H9 (cell line): ENCODE measurements around the gene BRI3BP. TPM values are rescaled to one million over a fixed set of nuclear protein-coding genes. Genes with fewer than 3 reads are reported as not detected.

Experiments
- DNase-seq: peaks from one replicate; pipeline ENCODE4 v3.0.0-alpha.2; 2017
- H2AFZ ChIP-seq: one replicate; pipeline ENCODE4 v1.6.1; 2013; ENCODE audit warnings: mild to moderate bottlenecking, low read length, control low read depth, moderate library complexity
- H2AK5ac ChIP-seq: 2 replicates; pipeline ENCODE4 v1.6.1; 2013; ENCODE audit warnings: low read length, control low read depth, mixed read lengths; ENCODE audit not compliant: insufficient read length
- H2BK120ac ChIP-seq: one replicate; pipeline ENCODE4 v1.6.1; 2013; ENCODE audit warnings: low read depth, mild to moderate bottlenecking, low read length, control low read depth, inconsistent platforms; ENCODE audit not compliant: poor library complexity, severe bottlenecking
- H2BK12ac ChIP-seq: 2 replicates; pipeline ENCODE4 v1.6.1; 2013; ENCODE audit warnings: low read length, control low read depth, mixed read lengths, low read depth; ENCODE audit not compliant: insufficient read length
- H2BK15ac ChIP-seq: 2 replicates; pipeline ENCODE4 v1.6.1; 2013; ENCODE audit warnings: low read depth, low read length, control low read depth
- H2BK20ac ChIP-seq: one replicate; pipeline ENCODE4 v1.6.1; 2013; ENCODE audit warnings: low read depth, mild to moderate bottlenecking, low read length, control low read depth, inconsistent platforms; ENCODE audit not compliant: poor library complexity, severe bottlenecking
- H2BK5ac ChIP-seq: 2 replicates; pipeline ENCODE4 v1.6.1; 2013; ENCODE audit warnings: low read length, control low read depth, mixed read lengths; ENCODE audit not compliant: insufficient read length
- H3K14ac ChIP-seq: 2 replicates; pipeline ENCODE4 v1.6.1; 2013; ENCODE audit warnings: low read length, control low read depth; ENCODE audit not compliant: insufficient read depth
- H3K18ac ChIP-seq: 2 replicates; pipeline ENCODE4 v1.6.1; 2013; ENCODE audit warnings: low read depth, mild to moderate bottlenecking, mixed read lengths, low read length, control low read depth; ENCODE audit not compliant: insufficient read length
- H3K23ac ChIP-seq: 2 replicates; pipeline ENCODE4 v1.6.1; 2013; ENCODE audit warnings: low read length, control low read depth, mixed read lengths, low read depth; ENCODE audit not compliant: insufficient read length
- H3K23me2 ChIP-seq: 2 replicates; pipeline ENCODE4 v1.6.1; 2013; ENCODE audit warnings: low read depth, mild to moderate bottlenecking, mixed read lengths, low read length, control low read depth; ENCODE audit not compliant: insufficient read length, poor library complexity, severe bottlenecking
- H3K27ac ChIP-seq: 2 replicates; pipeline ENCODE4 v1.5.1; 2013; ENCODE audit warnings: low read length, control low read depth, mixed read lengths, low read depth; ENCODE audit not compliant: insufficient read length
- H3K27me3 ChIP-seq: 2 replicates; pipeline ENCODE4 v1.6.1; 2013; ENCODE audit warnings: low read length, control low read depth, inconsistent platforms; ENCODE audit not compliant: insufficient read depth
- H3K4ac ChIP-seq: 2 replicates; pipeline ENCODE4 v1.6.1; 2013; ENCODE audit warnings: low read depth, mild to moderate bottlenecking, control low read depth, inconsistent platforms, low read length, moderate library complexity
- H3K4me1 ChIP-seq: 2 replicates; pipeline ENCODE4 v1.6.1; 2013; ENCODE audit warnings: low read length, control low read depth, inconsistent platforms; ENCODE audit not compliant: insufficient read depth
- H3K4me2 ChIP-seq: 2 replicates; pipeline ENCODE4 v1.6.1; 2013; ENCODE audit warnings: low read length, control low read depth, mixed read lengths; ENCODE audit not compliant: insufficient read length, insufficient read depth
- H3K56ac ChIP-seq: 2 replicates; pipeline ENCODE4 v1.6.1; 2013; ENCODE audit warnings: low read depth, mild to moderate bottlenecking, mixed read lengths, low read length, control low read depth; ENCODE audit not compliant: insufficient read length
- H3K79me1 ChIP-seq: 2 replicates; pipeline ENCODE4 v1.6.1; 2013; ENCODE audit warnings: low read depth, mild to moderate bottlenecking, moderate library complexity, low read length, control low read depth, inconsistent platforms; ENCODE audit not compliant: insufficient read depth, poor library complexity, severe bottlenecking
- H3K79me2 ChIP-seq: 2 replicates; pipeline ENCODE4 v1.6.1; 2013; ENCODE audit warnings: low read length, control low read depth, inconsistent platforms; ENCODE audit not compliant: insufficient read depth
- H3K9ac ChIP-seq: 2 replicates; pipeline ENCODE4 v1.6.1; 2013; ENCODE audit warnings: low read length, control low read depth, mixed read lengths; ENCODE audit not compliant: insufficient read length; ENCODE audit errors: extremely low read depth
- H3K9me3 ChIP-seq: one replicate; pipeline ENCODE4 v1.6.1; 2013; ENCODE audit warnings: low read depth, low read length, inconsistent platforms; ENCODE audit not compliant: control insufficient read depth
- H3T11ph ChIP-seq: one replicate; pipeline ENCODE4 v1.6.1; 2013; ENCODE audit warnings: mild to moderate bottlenecking, low read length, control low read depth, inconsistent platforms
- H4K20me1 ChIP-seq: one replicate; pipeline ENCODE4 v1.6.1; 2013; ENCODE audit not compliant: control insufficient read depth, insufficient read length, insufficient read depth
- H4K5ac ChIP-seq: 2 replicates; pipeline ENCODE4 v1.6.1; 2013; ENCODE audit warnings: low read depth, mild to moderate bottlenecking, mixed read lengths, low read length, control low read depth; ENCODE audit not compliant: insufficient read length
- H4K8ac ChIP-seq: replicated peaks from 2 replicates; pipeline ENCODE4 v1.6.1; 2013; ENCODE audit warnings: low read length, control low read depth, mixed read lengths, low read depth; ENCODE audit not compliant: insufficient read length
- H4K91ac ChIP-seq: 2 replicates; pipeline ENCODE4 v1.6.1; 2013; ENCODE audit warnings: low read depth, mild to moderate bottlenecking, moderate library complexity, mixed read lengths, low read length, control low read depth; ENCODE audit not compliant: insufficient read length
- H3K27ac Mint-ChIP-seq, 3 experiments: 2 replicates in 2 of 3; 3 replicates in 1 of 3; pipeline ENCODE4 v1.8.0; 2020 to 2021; ENCODE audit warnings: mixed read lengths in 3 of 3, mild to moderate bottlenecking in 1 of 3, moderate library complexity in 1 of 3
- H3K27me3 Mint-ChIP-seq: 2 replicates; pipeline ENCODE4 v1.8.0; 2021; ENCODE audit warnings: low read depth, mild to moderate bottlenecking, moderate library complexity, mixed read lengths
- H3K36me3 Mint-ChIP-seq, 3 experiments: 2 replicates in 2 of 3; 3 replicates in 1 of 3; pipeline ENCODE4 v1.8.0; 2020 to 2021; ENCODE audit warnings: low read depth in 3 of 3, mixed read lengths in 3 of 3; ENCODE audit not compliant: insufficient read depth in 1 of 3
- H3K4me1 Mint-ChIP-seq, 2 experiments: 2 replicates each; pipeline ENCODE4 v1.8.0; 2020; ENCODE audit warnings: mixed read lengths in 2 of 2
- H3K4me3 Mint-ChIP-seq, 2 experiments: 2 replicates in 1 of 2; 3 replicates in 1 of 2; pipeline ENCODE4 v1.8.0; 2020 to 2021; ENCODE audit warnings: mild to moderate bottlenecking in 2 of 2, mixed read lengths in 2 of 2, moderate library complexity in 1 of 2
- H3K9me3 Mint-ChIP-seq, 2 experiments: 2 replicates in 1 of 2; 3 replicates in 1 of 2; pipeline ENCODE4 v1.8.0; 2020; ENCODE audit warnings: mild to moderate bottlenecking in 2 of 2, mixed read lengths in 2 of 2, moderate library complexity in 1 of 2
- WGBS: extraction: QIAGEN DNeasy Blood & Tissue Kit; methylation state at CpG from one replicate; pipeline ENCODE4 v1.1.7; 2013; ENCODE audit warnings: missing lambda C conversion rate, low lambda C conversion rate, mixed read lengths; ENCODE audit not compliant: insufficient read length; ENCODE audit errors: extremely low coverage; 5-methylcytosine and 5-hydroxymethylcytosine counted together
- total RNA-seq: library from RNA; stranded (reverse); gene quantifications from 2 replicates; pipeline ENCODE4 v1.2.1, GENCODE V29; 2021
- TF ChIP-seq, protein P1 (sequence below): fragments of 200-600 bp; sonication (generic); conservative IDR thresholded peaks from 3 replicates; pipeline ENCODE4 v1.8.0; 2021; ENCODE audit warnings: antibody characterized with exemption, mild to moderate bottlenecking

BRI3BP gene
- total RNA-seq, 1 experiment from 2014 or later = 10.5 TPM

DNA sequence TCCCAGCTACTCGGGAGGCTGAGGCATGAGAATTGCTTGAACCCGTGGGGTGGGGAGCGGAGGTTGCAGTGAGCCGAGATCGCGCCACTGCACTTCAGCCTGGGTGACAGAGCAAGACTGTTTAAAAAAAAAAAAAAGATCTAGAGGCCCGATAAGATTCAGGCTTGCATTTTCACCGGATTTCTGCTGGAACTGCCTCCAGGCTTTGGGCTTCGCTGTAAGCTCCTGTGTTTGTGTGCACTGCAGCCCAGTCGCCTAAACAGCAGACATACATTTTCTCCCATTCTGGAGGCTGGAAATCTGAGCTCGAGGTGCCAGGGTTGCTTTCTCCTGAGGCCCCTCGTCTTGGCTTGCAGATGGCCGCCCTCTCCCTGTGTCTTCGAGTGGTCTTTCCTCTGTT lies 12.2 kb downstream of the BRI3BP start:
- Histone ChIP-seq H4K5ac (no peak overlapping the region), H3K4ac (no peak overlapping the region), H4K20me1 (no peaks in the 10 kb centered on the region), H3T11ph (no peak overlapping the region), H3K4me2 (no peak overlapping the region), H3K27ac (no peak overlapping the region), H2BK120ac (no peak overlapping the region), H2AK5ac (no peak overlapping the region), H2AFZ (no peak overlapping the region), H2BK5ac (no peak overlapping the region), H4K8ac (no peak overlapping the region), H3K23me2 (no peaks in the 10 kb centered on the region), H3K79me2 (peaks cover 15% of the 10 kb centered on the region; the same call in 1 of the 2 replicates), H3K9ac (no peak overlapping the region), H2BK12ac (no peak overlapping the region), H3K56ac (no peak overlapping the region), H2BK20ac (no peak overlapping the region), H3K14ac (no peak overlapping the region), H2BK15ac (no peak overlapping the region), H3K27me3 (no peaks in the 10 kb centered on the region), H3K18ac (no peak overlapping the region), H3K23ac (no peak overlapping the region), H3K79me1 (peaks cover 3% of the 10 kb centered on the region), H3K9me3 (no peaks in the 10 kb centered on the region), H4K91ac (no peak overlapping the region), H3K4me1 (no peaks in the 10 kb centered on the region)
- no CpG with 5 or more reads among the region's 14 CpGs for WGBS
- Mint-ChIP-seq H3K9me3 (no peaks in the 10 kb centered on the region), H3K4me1 (no peaks in the 10 kb centered on the region), H3K4me3 (no peak overlapping the region), H3K36me3 (peaks cover 3 to 6% (median 4%) of the 10 kb centered on the region in 3 experiments; a peak in 3 of 7 replicates), H3K27me3 (no peaks in the 10 kb centered on the region), H3K27ac (peak overlapping the region in 2 of 3 experiments; percentile 49 to 57; a peak in 2 of 7 replicates)
- TF ChIP-seq, protein P1, sequence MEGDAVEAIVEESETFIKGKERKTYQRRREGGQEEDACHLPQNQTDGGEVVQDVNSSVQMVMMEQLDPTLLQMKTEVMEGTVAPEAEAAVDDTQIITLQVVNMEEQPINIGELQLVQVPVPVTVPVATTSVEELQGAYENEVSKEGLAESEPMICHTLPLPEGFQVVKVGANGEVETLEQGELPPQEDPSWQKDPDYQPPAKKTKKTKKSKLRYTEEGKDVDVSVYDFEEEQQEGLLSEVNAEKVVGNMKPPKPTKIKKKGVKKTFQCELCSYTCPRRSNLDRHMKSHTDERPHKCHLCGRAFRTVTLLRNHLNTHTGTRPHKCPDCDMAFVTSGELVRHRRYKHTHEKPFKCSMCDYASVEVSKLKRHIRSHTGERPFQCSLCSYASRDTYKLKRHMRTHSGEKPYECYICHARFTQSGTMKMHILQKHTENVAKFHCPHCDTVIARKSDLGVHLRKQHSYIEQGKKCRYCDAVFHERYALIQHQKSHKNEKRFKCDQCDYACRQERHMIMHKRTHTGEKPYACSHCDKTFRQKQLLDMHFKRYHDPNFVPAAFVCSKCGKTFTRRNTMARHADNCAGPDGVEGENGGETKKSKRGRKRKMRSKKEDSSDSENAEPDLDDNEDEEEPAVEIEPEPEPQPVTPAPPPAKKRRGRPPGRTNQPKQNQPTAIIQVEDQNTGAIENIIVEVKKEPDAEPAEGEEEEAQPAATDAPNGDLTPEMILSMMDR = no peak
- DNase-seq = no peak
